CD14-positive monocyte (primary cell): ENCODE measurements around the gene SULT1C3. TPM values are rescaled to one million over a fixed set of nuclear protein-coding genes. Genes with fewer than 3 reads are reported as not detected.
A peak's percentile ranks its signal among the peaks of the same experiment; 100 is the strongest.

Source experiments
- DNase-seq, 3 donors: peaks; one replicate each; pipeline ENCODE4 v3.0.0-alpha.2; 2011 to 2022
- H2AFZ ChIP-seq: 2 replicates; pipeline ENCODE4 v1.6.0; 2012; ENCODE audit warnings: mild to moderate bottlenecking, low read depth, low read length, inconsistent platforms; ENCODE audit not compliant: insufficient read depth, poor library complexity, severe bottlenecking
- H3K27ac ChIP-seq, 2 donors: 1 replicate in 1 of 2; 2 replicates in 1 of 2; pipeline ENCODE4 v1.5.1; 2012 to 2013; ENCODE audit warnings: low read length in 2 of 2, control low read depth in 1 of 2, inconsistent platforms in 1 of 2, low read depth in 1 of 2, mild to moderate bottlenecking in 1 of 2
- H3K27me3 ChIP-seq, 2 donors: one replicate each; pipeline versions ENCODE4 v1.6.0 to v1.6.1; 2011 to 2013; ENCODE audit warnings: low read length in 2 of 2; ENCODE audit not compliant: control insufficient read depth in 2 of 2, insufficient read depth in 2 of 2
- H3K36me3 ChIP-seq, 2 donors: replicated peaks in 1 of 2; 1 replicate in 1 of 2; 2 replicates in 1 of 2; pipeline versions ENCODE4 v1.5.1 to v1.6.1; 2012 to 2013; ENCODE audit warnings: low read length in 2 of 2, control low read depth in 1 of 2, inconsistent platforms in 1 of 2, mild to moderate bottlenecking in 1 of 2; ENCODE audit not compliant: insufficient read depth in 2 of 2, control insufficient read depth in 1 of 2
- H3K4me1 ChIP-seq, 2 donors: 1 replicate in 1 of 2; 2 replicates in 1 of 2; pipeline versions ENCODE4 v1.5.1 to v1.6.1; 2012 to 2013; ENCODE audit warnings: low read length in 2 of 2, control low read depth in 1 of 2, inconsistent platforms in 1 of 2, mild to moderate bottlenecking in 1 of 2, moderate library complexity in 1 of 2; ENCODE audit not compliant: insufficient read depth in 2 of 2, control insufficient read depth in 1 of 2
- H3K4me2 ChIP-seq: replicated peaks from 2 replicates; pipeline ENCODE3; 2012; ENCODE audit warnings: low read length, moderate library complexity, mild to moderate bottlenecking; ENCODE audit not compliant: poor library complexity, severe bottlenecking; ENCODE audit errors: extremely low read depth
- H3K4me3 ChIP-seq, 3 experiments: fragments of 200-600 bp in 1 of 3; sonication (generic) in 1 of 3; replicated peaks in 1 of 3; 1 replicate in 2 of 3; 2 replicates in 1 of 3; pipeline ENCODE4 v1.5.1; 2011 to 2013; ENCODE audit warnings: low read length in 3 of 3, mild to moderate bottlenecking in 3 of 3, control low read depth in 2 of 3, low read depth in 2 of 3, inconsistent platforms in 1 of 3, moderate library complexity in 1 of 3
- H3K79me2 ChIP-seq: 2 replicates; pipeline ENCODE4 v1.6.0; 2012; ENCODE audit warnings: mild to moderate bottlenecking, control low read depth, inconsistent platforms, low read length, moderate library complexity; ENCODE audit not compliant: insufficient read depth
- H3K9ac ChIP-seq: 2 replicates; pipeline ENCODE4 v1.6.0; 2017; ENCODE audit warnings: low read length, mild to moderate bottlenecking; ENCODE audit not compliant: insufficient read depth, poor library complexity, severe bottlenecking
- H3K9me3 ChIP-seq, 2 donors: replicated peaks in 1 of 2; 1 replicate in 1 of 2; 2 replicates in 1 of 2; pipeline versions ENCODE4 v1.5.1 to v1.6.1; 2012 to 2013; ENCODE audit warnings: low read length in 2 of 2, control low read depth in 1 of 2; ENCODE audit not compliant: control insufficient read depth in 1 of 2, insufficient read depth in 1 of 2
- H4K20me1 ChIP-seq: 2 replicates; pipeline ENCODE4 v1.6.0; 2012; ENCODE audit warnings: mild to moderate bottlenecking, low read length, control low read depth, moderate library complexity; ENCODE audit not compliant: insufficient read depth
- H3K27ac Mint-ChIP-seq, 7 donors: one replicate each; pipeline ENCODE4 v1.8.0; 2020; ENCODE audit warnings: mild to moderate bottlenecking in 7 of 7, mixed read lengths in 7 of 7, moderate library complexity in 6 of 7, inconsistent platforms in 2 of 7
- H3K27me3 Mint-ChIP-seq, 3 donors: one replicate each; pipeline ENCODE4 v1.8.0; 2021 to 2022; ENCODE audit warnings: low read depth in 3 of 3, mild to moderate bottlenecking in 3 of 3, mixed read lengths in 3 of 3, moderate library complexity in 3 of 3, inconsistent platforms in 1 of 3
- H3K36me3 Mint-ChIP-seq, 2 donors: one replicate each; pipeline ENCODE4 v1.8.0; 2020; ENCODE audit warnings: mixed read lengths in 2 of 2, inconsistent platforms in 1 of 2, mild to moderate bottlenecking in 1 of 2
- H3K4me1 Mint-ChIP-seq: one replicate; pipeline ENCODE4 v1.8.0; 2020; ENCODE audit warnings: mild to moderate bottlenecking, mixed read lengths
- H3K4me3 Mint-ChIP-seq, 2 donors: one replicate each; pipeline ENCODE4 v1.8.0; 2020; ENCODE audit warnings: mild to moderate bottlenecking in 2 of 2, mixed read lengths in 2 of 2, moderate library complexity in 1 of 2
- H3K9me3 Mint-ChIP-seq, 7 donors: one replicate each; pipeline ENCODE4 v1.8.0; 2020 to 2022; ENCODE audit warnings: mixed read lengths in 7 of 7, mild to moderate bottlenecking in 6 of 7, moderate library complexity in 6 of 7, inconsistent platforms in 2 of 7
- WGBS: methylation state at CpG from one replicate; pipeline ENCODE4 v1.1.5; 2013; ENCODE audit warnings: missing lambda C conversion rate; ENCODE audit not compliant: insufficient coverage; 5-methylcytosine and 5-hydroxymethylcytosine counted together
- intact Hi-C, 2 donors: fragments of 100-400 bp; cut with micrococcal nuclease; formaldehyde crosslinking; loops; one replicate each; pipeline versions ENCODE4 v1.15.0 to v1.15.1; 2023
- polyA plus RNA-seq, 3 donors: library from polyadenylated mRNA; depleted of rRNA in 1 of 3; unstranded in 2 of 3; stranded (reverse) in 1 of 3; fragments of 300-500 nt in 2 of 3; fragments of >200 nt in 1 of 3; fragmentation: Illumina TruSeq in 2 of 3; gene quantifications; 1 replicate in 2 of 3; 2 replicates in 1 of 3; pipeline ENCODE4 v1.2.3, GENCODE V29; 2012 to 2021
- TF ChIP-seq, protein P1 (sequence below): fragments of 200-600 bp; IDR thresholded peaks from one replicate; pipeline ENCODE4 v1.8.0; 2022; ENCODE audit warnings: antibody characterized with exemption, mild to moderate bottlenecking

The SULT1C3 gene
- polyA plus RNA-seq, 3 donors, result not detected

- intact Hi-C loops, result no loop called here
- WGBS, result 92% methylated on average over 5 of the region's 9 CpGs
- no peak overlapping the region for H3K9ac ChIP-seq
- H3K79me2 ChIP-seq, result no peaks in the 10 kb centered on the region
- H2AFZ ChIP-seq, result no peak overlapping the region
- H3K4me1 ChIP-seq, result no peaks in the 10 kb centered on the region
- no peak overlapping the region for H3K4me2 ChIP-seq
- no peak overlapping the region for H3K4me3 ChIP-seq
- no peaks in the 10 kb centered on the region for H3K27me3 ChIP-seq
- no peak overlapping the region for H3K27ac Mint-ChIP-seq
- TF ChIP-seq, protein P1, sequence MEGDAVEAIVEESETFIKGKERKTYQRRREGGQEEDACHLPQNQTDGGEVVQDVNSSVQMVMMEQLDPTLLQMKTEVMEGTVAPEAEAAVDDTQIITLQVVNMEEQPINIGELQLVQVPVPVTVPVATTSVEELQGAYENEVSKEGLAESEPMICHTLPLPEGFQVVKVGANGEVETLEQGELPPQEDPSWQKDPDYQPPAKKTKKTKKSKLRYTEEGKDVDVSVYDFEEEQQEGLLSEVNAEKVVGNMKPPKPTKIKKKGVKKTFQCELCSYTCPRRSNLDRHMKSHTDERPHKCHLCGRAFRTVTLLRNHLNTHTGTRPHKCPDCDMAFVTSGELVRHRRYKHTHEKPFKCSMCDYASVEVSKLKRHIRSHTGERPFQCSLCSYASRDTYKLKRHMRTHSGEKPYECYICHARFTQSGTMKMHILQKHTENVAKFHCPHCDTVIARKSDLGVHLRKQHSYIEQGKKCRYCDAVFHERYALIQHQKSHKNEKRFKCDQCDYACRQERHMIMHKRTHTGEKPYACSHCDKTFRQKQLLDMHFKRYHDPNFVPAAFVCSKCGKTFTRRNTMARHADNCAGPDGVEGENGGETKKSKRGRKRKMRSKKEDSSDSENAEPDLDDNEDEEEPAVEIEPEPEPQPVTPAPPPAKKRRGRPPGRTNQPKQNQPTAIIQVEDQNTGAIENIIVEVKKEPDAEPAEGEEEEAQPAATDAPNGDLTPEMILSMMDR, result no peak
- peaks cover 0 to 2% (median 1%) of the 10 kb centered on the region in 3 donors for H3K27me3 Mint-ChIP-seq
- H3K4me1 Mint-ChIP-seq, result no peaks in the 10 kb centered on the region
- H3K27ac ChIP-seq, result no peak overlapping the region
- H3K36me3 ChIP-seq, result no peaks in the 10 kb centered on the region
- no peaks in the 10 kb centered on the region for H3K36me3 Mint-ChIP-seq
- no peak overlapping the region for H3K4me3 Mint-ChIP-seq
- no peaks in the 10 kb centered on the region for H4K20me1 ChIP-seq
- H3K9me3 ChIP-seq, result no peaks in the 10 kb centered on the region
- no peak for DNase-seq
- peaks cover 0 to 6% (median 0%) of the 10 kb centered on the region in 7 donors for H3K9me3 Mint-ChIP-seq
These were observed 57.8 kb downstream of the SULT1C3 start for GRCh38 chr2:108297436-108298141.

GRCh38 chr2:108301558-108301957 is 61.8 kb downstream of the SULT1C3 start:
- no peak overlapping the region for H2AFZ ChIP-seq
- H3K27me3 Mint-ChIP-seq, result peaks cover 0 to 1% (median 0%) of the 10 kb centered on the region in 3 donors
- no peak overlapping the region for H3K9ac ChIP-seq
- H3K9me3 ChIP-seq, result no peaks in the 10 kb centered on the region
- H3K36me3 ChIP-seq, result no peaks in the 10 kb centered on the region
- no peak overlapping the region for H3K4me2 ChIP-seq
- H3K27ac Mint-ChIP-seq, result peak overlapping the region in 1 of 7 donors; percentile 48
- H3K4me1 ChIP-seq, result no peaks in the 10 kb centered on the region
- no peaks in the 10 kb centered on the region for H3K27me3 ChIP-seq
- intact Hi-C loops, result no loop called here
- peaks cover 0 to 6% (median 2%) of the 10 kb centered on the region in 7 donors for H3K9me3 Mint-ChIP-seq
- H3K4me3 Mint-ChIP-seq, result no peak overlapping the region
- WGBS, result 95% methylated on average over 6 of the region's 7 CpGs
- no peak for DNase-seq
- no peaks in the 10 kb centered on the region for H3K4me1 Mint-ChIP-seq
- no peak overlapping the region for H3K4me3 ChIP-seq
- H3K36me3 Mint-ChIP-seq, result no peaks in the 10 kb centered on the region
- TF ChIP-seq, protein P1, result no peak
- no peak overlapping the region for H3K27ac ChIP-seq
- no peaks in the 10 kb centered on the region for H4K20me1 ChIP-seq
- no peaks in the 10 kb centered on the region for H3K79me2 ChIP-seq
